GM15510 (cell line): Measurements from ENCODE around the gene CERS6.

ENCODE experiments used
- POLR2A ChIP-seq: IDR thresholded peaks from 3 replicates; pipeline ENCODE4 v1.6.1; 2011; ENCODE audit warnings: borderline replicate concordance; ENCODE audit not compliant: insufficient read length; ENCODE audit errors: extremely low read depth

Gene CERS6

GRCh38 chr2:168683996-168684395 lies 227.9 kb downstream of the CERS6 start:
- no peak for TF ChIP-seq POLR2A

GRCh38 chr2:168684921-168685599 lies 229.0 kb downstream of the CERS6 start:
- no peak for TF ChIP-seq POLR2A

- no peak for TF ChIP-seq POLR2A
Measured at GRCh38 chr2:168685600-168686451, 229.8 kb downstream of the CERS6 start.

- TF ChIP-seq POLR2A, result no peak
Measured at GRCh38 chr2:168686452-168687191, 230.6 kb downstream of the CERS6 start.

GRCh38 chr2:168687314-168687713 lies 231.2 kb downstream of the CERS6 start:
- no peak for TF ChIP-seq POLR2A

GRCh38 chr2:168690381-168690885 lies 234.4 kb downstream of the CERS6 start:
- no peak for TF ChIP-seq POLR2A

GRCh38 chr2:168691221-168691620 lies 235.1 kb downstream of the CERS6 start:
- no peak for TF ChIP-seq POLR2A

GRCh38 chr2:168692132-168692744 lies 236.2 kb downstream of the CERS6 start:
- TF ChIP-seq POLR2A, result no peak

GRCh38 chr2:168694173-168694572 lies 238.1 kb downstream of the CERS6 start:
- no peak for TF ChIP-seq POLR2A

- no peak for TF ChIP-seq POLR2A
Measured at GRCh38 chr2:168694866-168695265, 238.8 kb downstream of the CERS6 start.

- TF ChIP-seq POLR2A, result no peak
Measured at GRCh38 chr2:168697668-168698121, 241.6 kb downstream of the CERS6 start.

GRCh38 chr2:168698969-168699368 lies 242.9 kb downstream of the CERS6 start:
- TF ChIP-seq POLR2A, result no peak

- no peak for TF ChIP-seq POLR2A
Measured at GRCh38 chr2:168699844-168700417, 243.9 kb downstream of the CERS6 start.

GRCh38 chr2:168700615-168701245 lies 244.7 kb downstream of the CERS6 start:
- no peak for TF ChIP-seq POLR2A

GRCh38 chr2:168702579-168702978 lies 246.5 kb downstream of the CERS6 start:
- no peak for TF ChIP-seq POLR2A

- no peak for TF ChIP-seq POLR2A
Measured at GRCh38 chr2:168703926-168704325, 247.9 kb downstream of the CERS6 start.
